Mammary microvascular endothelial cell (primary cell): ENCODE results near the gene PRKAG2. TPM values are rescaled to one million over a fixed set of nuclear protein-coding genes. Genes with fewer than 3 reads are reported as not detected.

ENCODE experiments used
- total RNA-seq: library from RNA; depleted of rRNA; stranded (reverse); fragments of >200 nt; gene quantifications from 2 replicates; pipeline ENCODE4 v1.2.3, GENCODE V29; 2015

Gene PRKAG2
- total RNA-seq, result 50.9 and 53.5 TPM in 2 replicates

GRCh38 chr7:151876899-151877777 lies at the start of gene PRKAG2:
Gene PRKAG2, minus strand, starts transcription at chr7:151877115. Its CDS starts 495 bp downstream, at chr7:151876620.

GRCh38 chr7:151519765-151520418 lies 357.0 kb downstream of the PRKAG2 start, which contains the start of gene RHEB:
Gene RHEB, minus strand, starts transcription at chr7:151519895. Its CDS starts 384 bp downstream, at chr7:151519511.

Other genes with a start within 250 kb of the PRKAG2 start
- gene GALNTL5, start 79.3 kb upstream of the PRKAG2 start, total RNA-seq, result not detected in 2 replicates
- 37.6 and 43.1 TPM in 2 replicates for gene GALNT11, start 148.6 kb upstream of the PRKAG2 start, total RNA-seq